Keratinocyte (primary cell): ENCODE results near the gene RGS6. TPM values are rescaled to one million over a fixed set of nuclear protein-coding genes. Genes with fewer than 3 reads are reported as not detected.

Source experiments
- DNase-seq: peaks from one replicate; pipeline ENCODE4 v3.0.0-alpha.2; 2011; ENCODE audit warnings: low read depth, missing footprints, low spot score
- FAIRE-seq: peaks from 2 replicates; lab custom pipeline; 2011; peaks lifted over from hg19 to GRCh38; lab: Jason Lieb, UNC
- H2AFZ ChIP-seq: 2 replicates; pipeline ENCODE4 v1.6.0; 2012; ENCODE audit warnings: low read length, control low read depth, inconsistent platforms; ENCODE audit not compliant: control insufficient read depth
- H3K27ac ChIP-seq: 2 replicates; pipeline ENCODE4 v1.5.1; 2011; ENCODE audit warnings: low read length; ENCODE audit not compliant: control insufficient read depth, insufficient read depth
- H3K27me3 ChIP-seq: 3 replicates; pipeline ENCODE4 v1.6.0; 2011; ENCODE audit warnings: low read length; ENCODE audit not compliant: control insufficient read depth, insufficient read depth; ENCODE audit errors: extremely low read depth
- H3K36me3 ChIP-seq, 2 experiments: 2 replicates in 1 of 2; 3 replicates in 1 of 2; pipeline ENCODE4 v1.5.1; 2011; ENCODE audit warnings: low read length in 2 of 2, mild to moderate bottlenecking in 1 of 2; ENCODE audit not compliant: control insufficient read depth in 2 of 2, insufficient read depth in 2 of 2; ENCODE audit errors: extremely low read depth in 1 of 2
- H3K4me1 ChIP-seq: 3 replicates; pipeline ENCODE4 v1.5.1; 2011; ENCODE audit warnings: low read length; ENCODE audit not compliant: control insufficient read depth, insufficient read depth; ENCODE audit errors: extremely low read depth
- H3K4me2 ChIP-seq: 3 replicates; pipeline ENCODE4 v1.6.0; 2011; ENCODE audit warnings: low read depth, low read length; ENCODE audit not compliant: control insufficient read depth, insufficient read depth; ENCODE audit errors: extremely low read depth
- H3K4me3 ChIP-seq, 3 experiments: fragments of 200-600 bp in 1 of 3; sonication (generic) in 1 of 3; 2 replicates in 2 of 3; 3 replicates in 1 of 3; pipeline ENCODE4 v1.5.1; 2011 to 2016; ENCODE audit warnings: low read length in 3 of 3, mild to moderate bottlenecking in 3 of 3, control low read depth in 2 of 3, inconsistent platforms in 1 of 3, low read depth in 1 of 3, mixed read lengths in 1 of 3, mixed run types in 1 of 3, moderate library complexity in 1 of 3; ENCODE audit not compliant: control insufficient read depth in 2 of 3, insufficient read depth in 2 of 3; ENCODE audit errors: extremely low read depth in 1 of 3
- H3K79me2 ChIP-seq: 2 replicates; pipeline ENCODE4 v1.6.0; 2012; ENCODE audit warnings: low read length; ENCODE audit not compliant: control insufficient read depth, insufficient read depth
- H3K9ac ChIP-seq: 3 replicates; pipeline ENCODE4 v1.6.0; 2011; ENCODE audit warnings: low read length; ENCODE audit not compliant: control insufficient read depth, insufficient read depth; ENCODE audit errors: extremely low read depth
- H3K9me1 ChIP-seq: 3 replicates; pipeline ENCODE4 v1.6.0; 2011; ENCODE audit warnings: low read length; ENCODE audit not compliant: control insufficient read depth, insufficient read depth; ENCODE audit errors: extremely low read depth
- H3K9me3 ChIP-seq: 2 replicates; pipeline ENCODE4 v1.5.1; 2012; ENCODE audit warnings: low read depth, low read length; ENCODE audit not compliant: control insufficient read depth
- H4K20me1 ChIP-seq: 3 replicates; pipeline ENCODE4 v1.6.0; 2011; ENCODE audit warnings: low read length; ENCODE audit not compliant: control insufficient read depth, insufficient read depth; ENCODE audit errors: extremely low read depth
- EZH2 ChIP-seq: IDR thresholded peaks from one replicate; pipeline ENCODE4 v1.6.1; 2012; ENCODE audit warnings: inconsistent platforms, mild to moderate bottlenecking, low read length, moderate library complexity
- dilution Hi-C: fragments of 300-500 bp; cut with MboI; formaldehyde crosslinking; loops from one replicate; pipeline ENCODE4 v1.7.0; 2020; ENCODE audit warnings: low sequenced_read_pairs; ENCODE audit not compliant: extremely low pct_ligation_motif_present
- polyA plus RNA-seq, 5 experiments: library from polyadenylated mRNA; depleted of rRNA in 3 of 5; stranded (reverse) in 3 of 5; stranded (forward) in 1 of 5; unstranded in 1 of 5; fragments of >200 nt; gene quantifications; 1 replicate in 1 of 5; 2 replicates in 3 of 5; 3 replicates in 1 of 5; pipeline versions ENCODE4 v1.2.1 to v1.2.3, GENCODE V29; 2011 to 2012; ENCODE audit warnings: missing spikeins in 2 of 5, low read depth in 1 of 5, low replicate concordance in 1 of 5
- TF ChIP-seq, protein P1 (sequence below), 3 experiments: IDR thresholded peaks in 1 of 3; conservative IDR thresholded peaks in 1 of 3; optimal IDR thresholded peaks in 1 of 3; 2 replicates in 2 of 3; 3 replicates in 1 of 3; pipeline versions ENCODE3 to v1.5.1; 2011; ENCODE audit warnings: low read length in 3 of 3, mild to moderate bottlenecking in 3 of 3, moderate library complexity in 2 of 3, control low read depth in 1 of 3, inconsistent platforms in 1 of 3; ENCODE audit not compliant: insufficient read depth in 2 of 3; ENCODE audit errors: extremely low read depth in 1 of 3

The RGS6 gene
- polyA plus RNA-seq, 1 donor (not counting 4 experiments of a cell fraction or from before 2014, with no cell fraction given): not detected

DNA sequence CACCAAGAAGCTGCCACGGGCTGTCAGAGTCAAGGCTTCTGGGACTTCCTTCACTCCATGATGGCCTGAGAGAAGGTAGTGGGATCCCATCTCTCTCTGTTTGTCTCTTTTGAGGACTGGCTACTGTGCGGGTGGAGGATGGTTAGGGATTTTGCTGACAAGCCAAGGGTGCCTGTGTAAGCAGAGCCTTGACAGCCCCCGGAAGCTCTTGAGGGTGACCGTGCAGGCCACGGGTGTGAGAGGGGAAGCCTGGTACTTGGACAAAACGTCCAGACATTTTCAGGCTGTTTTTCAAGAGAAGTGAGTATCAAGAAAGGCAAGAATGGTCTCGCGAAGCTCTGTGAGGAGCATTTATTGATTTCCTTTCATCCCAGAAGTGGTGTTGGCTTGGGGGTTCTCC is 609.3 kb downstream of the RGS6 start:
- DNase-seq (no peak), FAIRE-seq (no peak)
- Histone ChIP-seq H3K27me3 (no peaks in the 10 kb centered on the region), H3K27ac (no peak overlapping the region), H3K4me1 (peaks cover 19% of the 10 kb centered on the region), H3K4me3 (no peak overlapping the region), H3K4me2 (no peak overlapping the region), H3K79me2 (no peaks in the 10 kb centered on the region), H3K9me3 (no peaks in the 10 kb centered on the region), H3K9ac (no peak overlapping the region), H3K36me3 (no peaks in the 10 kb centered on the region), H2AFZ (no peak overlapping the region), H4K20me1 (no peaks in the 10 kb centered on the region), H3K9me1 (no peaks in the 10 kb centered on the region)
- dilution Hi-C loops: no loop called here
- TF ChIP-seq EZH2: no peak
- TF ChIP-seq, protein P1, sequence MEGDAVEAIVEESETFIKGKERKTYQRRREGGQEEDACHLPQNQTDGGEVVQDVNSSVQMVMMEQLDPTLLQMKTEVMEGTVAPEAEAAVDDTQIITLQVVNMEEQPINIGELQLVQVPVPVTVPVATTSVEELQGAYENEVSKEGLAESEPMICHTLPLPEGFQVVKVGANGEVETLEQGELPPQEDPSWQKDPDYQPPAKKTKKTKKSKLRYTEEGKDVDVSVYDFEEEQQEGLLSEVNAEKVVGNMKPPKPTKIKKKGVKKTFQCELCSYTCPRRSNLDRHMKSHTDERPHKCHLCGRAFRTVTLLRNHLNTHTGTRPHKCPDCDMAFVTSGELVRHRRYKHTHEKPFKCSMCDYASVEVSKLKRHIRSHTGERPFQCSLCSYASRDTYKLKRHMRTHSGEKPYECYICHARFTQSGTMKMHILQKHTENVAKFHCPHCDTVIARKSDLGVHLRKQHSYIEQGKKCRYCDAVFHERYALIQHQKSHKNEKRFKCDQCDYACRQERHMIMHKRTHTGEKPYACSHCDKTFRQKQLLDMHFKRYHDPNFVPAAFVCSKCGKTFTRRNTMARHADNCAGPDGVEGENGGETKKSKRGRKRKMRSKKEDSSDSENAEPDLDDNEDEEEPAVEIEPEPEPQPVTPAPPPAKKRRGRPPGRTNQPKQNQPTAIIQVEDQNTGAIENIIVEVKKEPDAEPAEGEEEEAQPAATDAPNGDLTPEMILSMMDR (optimal IDR thresholded peaks at IDR 0.05 in 1 of 3, IDR thresholded peaks at IDR 0.05 in 1 of 3, conservative IDR thresholded peaks at IDR 0.05 in 1 of 3; ENCODE audit: extremely low read depth in 1 of 3, insufficient read depth in 2 of 3, low read length in 3 of 3): no peak

DNA sequence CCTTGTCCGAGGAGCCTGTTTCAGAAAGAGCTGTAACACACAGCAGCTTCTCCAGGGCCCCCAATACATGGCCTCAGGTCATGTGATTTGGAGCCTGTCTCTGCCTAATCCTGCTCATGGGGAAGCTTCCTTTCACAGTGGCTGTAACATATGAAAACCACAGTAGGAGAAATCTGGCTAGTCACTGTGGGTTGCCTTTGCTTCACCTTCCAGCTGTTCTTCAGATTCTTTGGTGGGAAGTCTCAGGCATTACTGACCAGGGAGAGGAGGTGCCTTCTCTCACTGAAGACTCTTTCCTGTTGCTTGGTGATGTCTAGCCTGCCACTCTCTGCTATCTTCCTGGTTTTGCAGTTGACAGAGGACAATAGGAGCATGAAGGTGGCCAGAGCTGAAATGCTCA is 611.1 kb downstream of the RGS6 start:
- Histone ChIP-seq H2AFZ (no peak overlapping the region), H3K27ac (no peak overlapping the region), H3K9me3 (no peaks in the 10 kb centered on the region), H3K9me1 (no peaks in the 10 kb centered on the region), H3K4me1 (peaks cover 19% of the 10 kb centered on the region), H3K79me2 (no peaks in the 10 kb centered on the region), H3K36me3 (no peaks in the 10 kb centered on the region), H3K27me3 (no peaks in the 10 kb centered on the region), H3K4me3 (no peak overlapping the region), H4K20me1 (no peaks in the 10 kb centered on the region), H3K4me2 (no peak overlapping the region), H3K9ac (no peak overlapping the region)
- FAIRE-seq (no peak), DNase-seq (no peak)
- dilution Hi-C loops: no loop called here
- TF ChIP-seq EZH2: no peak
- TF ChIP-seq, protein P1 (optimal IDR thresholded peaks at IDR 0.05 in 1 of 3, IDR thresholded peaks at IDR 0.05 in 1 of 3, conservative IDR thresholded peaks at IDR 0.05 in 1 of 3; ENCODE audit: extremely low read depth in 1 of 3, insufficient read depth in 2 of 3, low read length in 3 of 3): no peak
